Large intestine (tissue), 12 donors: ENCODE measurements around the gene RBM39. TPM values are rescaled to one million over a fixed set of nuclear protein-coding genes. Genes with fewer than 3 reads are reported as not detected.
"Not testable (repeated sequence)": the region's sequence is repeated elsewhere in the genome, so short reads cannot be mapped to it uniquely, and the experiment has no call there.

Source experiments
- DNase-seq, 2 donors: peaks; one replicate each; pipeline versions ENCODE4 v3.0.0 to v3.0.0-alpha.2; 2013
- H3K27ac ChIP-seq: one replicate; pipeline ENCODE4 v1.5.1; 2013; ENCODE audit warnings: low read length
- H3K27me3 ChIP-seq: 2 replicates; pipeline ENCODE4 v1.6.1; 2013; ENCODE audit warnings: low read length; ENCODE audit not compliant: control insufficient read depth, insufficient read depth
- H3K36me3 ChIP-seq: 2 replicates; pipeline ENCODE4 v1.6.1; 2013; ENCODE audit warnings: low read length; ENCODE audit not compliant: control insufficient read depth, insufficient read depth
- H3K4me1 ChIP-seq: one replicate; pipeline ENCODE4 v1.6.1; 2013; ENCODE audit warnings: low read length; ENCODE audit not compliant: control insufficient read depth, insufficient read depth
- H3K4me3 ChIP-seq: one replicate; pipeline ENCODE4 v1.5.1; 2013; ENCODE audit warnings: low read length
- H3K9me3 ChIP-seq: one replicate; pipeline ENCODE4 v1.6.1; 2013; ENCODE audit warnings: mild to moderate bottlenecking, low read depth, low read length, moderate library complexity; ENCODE audit not compliant: control insufficient read depth
- WGBS: methylation state at CpG from one replicate; pipeline ENCODE4 v1.1.5; 2013; ENCODE audit warnings: low lambda C conversion rate; ENCODE audit not compliant: insufficient coverage; 5-methylcytosine and 5-hydroxymethylcytosine counted together
- long read RNA-seq, 11 donors: transcript quantifications; one replicate each; lab custom pipeline, GENCODE V29; 2026
- polyA plus RNA-seq: library from polyadenylated mRNA; unstranded; fragments of 120-200 nt; gene quantifications from one replicate; pipeline ENCODE4 v1.2.1, GENCODE V29; 2013

RBM39 gene
- 429 TPM for polyA plus RNA-seq
- long read RNA-seq, donor 1, transcript RBM39-201 (17 exons, 2,488 nt) = minor isoform, 6 of 87 reads
- long read RNA-seq, donor 1, transcript RBM39-240 (6 exons, 759 nt) = major isoform, 19 of 87 reads
- long read RNA-seq, donor 1, transcript RBM39-235 (3 exons, 436 nt) = minor isoform, 6 of 87 reads
- long read RNA-seq, donor 1, transcript RBM39-225 (6 exons, 825 nt) = minor isoform, 11 of 87 reads
- long read RNA-seq, donor 1, partial matches to known transcripts = 21 of 87 reads
- long read RNA-seq, donor 1, other reads (novel, unspliced or antisense) = 8 of 87 reads
- long read RNA-seq, donor 2, full-length matches to known transcripts = 92 of 174 reads
- long read RNA-seq, donor 2, partial matches to known transcripts = 82 of 174 reads
- long read RNA-seq, donor 2, other reads (novel, unspliced or antisense) = 0 of 174 reads
- long read RNA-seq, donor 3, full-length matches to known transcripts = 114 of 349 reads
- long read RNA-seq, donor 3, partial matches to known transcripts = 188 of 349 reads
- long read RNA-seq, donor 3, other reads (novel, unspliced or antisense) = 47 of 349 reads
- long read RNA-seq, donor 4, partial matches to known transcripts = 0 of 6 reads
- long read RNA-seq, donor 4, other reads (novel, unspliced or antisense) = 0 of 6 reads
- long read RNA-seq, donor 5, full-length matches to known transcripts = 55 of 66 reads
- long read RNA-seq, donor 5, partial matches to known transcripts = 11 of 66 reads
- long read RNA-seq, donor 5, other reads (novel, unspliced or antisense) = 0 of 66 reads
- long read RNA-seq, donor 6, transcript RBM39-201 (17 exons, 2,488 nt) = major isoform, 14 of 144 reads
- long read RNA-seq, donor 6, transcript RBM39-225 (6 exons, 825 nt) = minor isoform, 13 of 144 reads
- long read RNA-seq, donor 6, transcript RBM39-203 (17 exons, 2,831 nt) = minor isoform, 9 of 144 reads
- long read RNA-seq, donor 6, transcript RBM39-240 (6 exons, 759 nt) = minor isoform, 13 of 144 reads
- long read RNA-seq, donor 6, partial matches to known transcripts = 63 of 144 reads
- long read RNA-seq, donor 6, other reads (novel, unspliced or antisense) = 7 of 144 reads
- long read RNA-seq, donor 7, transcript RBM39-201 (17 exons, 2,488 nt) = major isoform, 6 of 70 reads
- long read RNA-seq, donor 7, transcript RBM39-222 (3 exons, 861 nt) = minor isoform, 5 of 70 reads
- long read RNA-seq, donor 7, transcript RBM39-240 (6 exons, 759 nt) = minor isoform, 5 of 70 reads
- long read RNA-seq, donor 7, transcript RBM39-225 (6 exons, 825 nt) = minor isoform, 5 of 70 reads
- long read RNA-seq, donor 7, partial matches to known transcripts = 33 of 70 reads
- long read RNA-seq, donor 7, other reads (novel, unspliced or antisense) = 0 of 70 reads
- long read RNA-seq, donor 8, transcript RBM39-241 (4 exons, 632 nt) = major isoform, 15 of 220 reads
- long read RNA-seq, donor 8, transcript RBM39-225 (6 exons, 825 nt) = minor isoform, 13 of 220 reads
- long read RNA-seq, donor 8, transcript RBM39-201 (17 exons, 2,488 nt) = minor isoform, 10 of 220 reads
- long read RNA-seq, donor 8, transcript RBM39-222 (3 exons, 861 nt) = minor isoform, 8 of 220 reads
- long read RNA-seq, donor 8, partial matches to known transcripts = 128 of 220 reads
- long read RNA-seq, donor 8, other reads (novel, unspliced or antisense) = 7 of 220 reads
- long read RNA-seq, donor 9, full-length matches to known transcripts = 93 of 206 reads
- long read RNA-seq, donor 9, partial matches to known transcripts = 113 of 206 reads
- long read RNA-seq, donor 9, other reads (novel, unspliced or antisense) = 0 of 206 reads
- long read RNA-seq, donor 10, full-length matches to known transcripts = 71 of 141 reads
- long read RNA-seq, donor 10, partial matches to known transcripts = 65 of 141 reads
- long read RNA-seq, donor 10, other reads (novel, unspliced or antisense) = 5 of 141 reads
- long read RNA-seq, donor 11, full-length matches to known transcripts = 42 of 69 reads
- long read RNA-seq, donor 11, partial matches to known transcripts = 22 of 69 reads
- long read RNA-seq, donor 11, other reads (novel, unspliced or antisense) = 5 of 69 reads

GRCh38 chr20:35741892-35742740 is at the start of gene RBM39:
Gene RBM39, minus strand, starts transcription at chr20:35742260. Its CDS starts 1,386 bp downstream, at chr20:35740874.
- Histone ChIP-seq H3K9me3 (no peaks in the 10 kb centered on the region), H3K4me3 (peak within 1 kb of the TSS; percentile 92), H3K27ac (peak within 1 kb of the TSS; percentile 99), H3K4me1 (peaks cover 11% of the 10 kb centered on the region), H3K36me3 (peaks cover 27% of the 10 kb centered on the region), H3K27me3 (no peaks in the 10 kb centered on the region)
- DNase-seq = peak; percentile 100
- WGBS = 0% methylated on average over 2 of the region's 66 CpGs

- no peak overlapping the region for H3K27ac ChIP-seq
- peaks cover 5% of the 10 kb centered on the region for H3K36me3 ChIP-seq
- no peak for DNase-seq
- H3K9me3 ChIP-seq = no peaks in the 10 kb centered on the region
- no peak overlapping the region for H3K4me3 ChIP-seq
- H3K27me3 ChIP-seq = no peaks in the 10 kb centered on the region
- no CpG with 5 or more reads among the region's 3 CpGs for WGBS
- no peaks in the 10 kb centered on the region for H3K4me1 ChIP-seq
These were observed 49.8 kb upstream of the RBM39 start for GRCh38 chr20:35791821-35792220.

DNA sequence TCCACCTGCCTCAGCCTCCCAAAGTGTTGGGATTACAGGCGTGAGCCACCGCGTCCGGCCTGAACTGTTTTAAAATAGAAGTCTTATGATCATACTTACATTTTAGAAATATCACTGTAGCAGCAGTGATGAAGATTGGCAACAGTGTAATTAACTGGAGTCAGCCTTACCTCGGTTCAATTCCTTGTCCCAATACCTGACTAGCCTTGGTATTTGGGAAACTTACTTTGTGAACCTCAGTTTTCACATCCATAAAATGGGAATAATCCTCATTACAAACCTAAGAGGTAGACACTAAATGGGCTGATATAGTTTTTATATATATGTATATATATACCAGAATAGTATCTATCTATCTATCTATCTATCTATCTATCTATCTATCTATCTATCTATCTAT is 49.0 kb upstream of the RBM39 start:
- no peak for DNase-seq
- no peak overlapping the region for H3K27ac ChIP-seq
- WGBS = no CpG with 5 or more reads among the region's 5 CpGs
- peaks cover 7% of the 10 kb centered on the region for H3K36me3 ChIP-seq
- H3K4me3 ChIP-seq = no peak overlapping the region
- no peaks in the 10 kb centered on the region for H3K27me3 ChIP-seq
- H3K4me1 ChIP-seq = no peaks in the 10 kb centered on the region
- no peaks in the 10 kb centered on the region for H3K9me3 ChIP-seq

GRCh38 chr20:35788796-35789195 is 46.7 kb upstream of the RBM39 start:
- no peak overlapping the region for H3K4me3 ChIP-seq
- H3K27ac ChIP-seq = no peak overlapping the region
- no peaks in the 10 kb centered on the region for H3K27me3 ChIP-seq
- no peak for DNase-seq
- no CpG with 5 or more reads among the region's 4 CpGs for WGBS
- H3K36me3 ChIP-seq = peaks cover 7% of the 10 kb centered on the region
- H3K4me1 ChIP-seq = no peaks in the 10 kb centered on the region
- H3K9me3 ChIP-seq = no peaks in the 10 kb centered on the region

DNA sequence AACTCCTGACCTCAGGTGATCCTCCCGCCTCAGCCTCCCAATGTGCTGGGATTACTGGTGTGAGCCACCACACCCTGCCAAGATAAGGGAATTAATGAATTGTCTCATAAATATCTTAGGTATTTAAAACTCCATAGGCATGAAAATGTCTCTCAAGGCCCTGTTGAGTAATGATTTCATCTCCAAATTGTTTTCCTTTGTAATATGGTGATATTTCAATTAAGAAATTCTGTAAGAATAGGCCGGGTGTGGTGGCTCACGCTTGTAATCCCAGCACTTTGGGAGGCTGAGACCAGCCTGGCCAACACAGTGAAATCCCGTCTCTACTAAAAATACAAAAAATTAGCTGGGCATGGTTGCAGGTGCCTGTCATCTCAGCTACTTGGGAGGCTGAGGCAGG is 43.5 kb upstream of the RBM39 start:
- WGBS = no CpG with 5 or more reads among the region's 4 CpGs
- H3K27ac ChIP-seq, H3K9me3 ChIP-seq, H3K4me3 ChIP-seq, DNase-seq, H3K4me1 ChIP-seq, H3K27me3 ChIP-seq: not testable (repeated sequence)
- H3K36me3 ChIP-seq = peaks cover 12% of the 10 kb centered on the region

DNA sequence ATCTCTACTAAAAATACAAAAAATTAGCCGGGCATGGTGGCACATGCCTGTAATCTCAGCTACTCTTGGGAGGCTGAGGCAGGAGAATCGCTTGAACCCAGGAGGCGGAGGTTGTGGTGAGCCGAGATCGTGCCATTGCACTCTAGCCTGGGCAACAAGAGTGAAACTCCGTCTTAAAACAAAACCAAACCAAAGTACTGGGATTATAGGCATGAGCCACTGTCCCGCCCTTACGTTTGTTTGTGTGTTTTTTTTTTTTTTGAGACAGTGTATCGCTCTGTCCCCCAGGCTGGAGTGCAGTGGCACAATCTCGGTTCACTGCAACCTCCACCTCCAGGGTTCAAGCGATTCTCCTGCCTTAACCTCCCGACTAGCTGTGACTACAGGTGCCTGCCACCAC is 41.8 kb upstream of the RBM39 start:
- DNase-seq, H3K4me1 ChIP-seq: not testable (repeated sequence)
- 100% methylated on average over 2 of the region's 12 CpGs for WGBS

DNA sequence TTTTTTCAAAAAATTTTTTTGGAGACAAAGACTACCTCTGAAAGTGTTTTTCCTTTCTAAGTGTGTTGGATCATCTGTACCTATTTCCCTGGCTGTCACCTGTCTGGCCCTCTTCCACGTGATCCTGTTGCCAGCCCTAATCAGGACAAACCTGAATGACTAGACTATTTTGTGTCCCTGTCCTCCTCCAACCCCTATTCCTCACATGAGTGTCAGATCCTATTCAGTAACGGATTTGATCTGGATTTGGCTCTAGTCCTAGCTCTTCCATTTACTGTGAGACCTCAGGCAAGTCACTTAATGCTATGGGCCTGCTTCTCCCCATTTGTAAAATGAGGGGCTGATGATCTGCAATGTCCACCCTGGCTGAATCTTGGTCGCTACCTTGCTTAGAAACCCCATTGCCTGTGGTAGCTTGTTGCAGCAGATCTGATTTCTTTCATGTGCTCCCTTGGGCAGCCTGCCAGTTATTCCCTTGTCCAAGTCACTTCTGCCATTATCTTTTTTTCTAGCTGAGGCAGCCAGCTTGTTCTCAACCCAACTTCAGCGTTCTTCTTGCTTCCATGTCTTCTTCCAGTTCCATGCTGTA is 34.5 kb upstream of the RBM39 start:
- peak; percentile 18 to 55 for DNase-seq
- H3K27ac ChIP-seq = no peak overlapping the region
- peaks cover 16% of the 10 kb centered on the region for H3K4me1 ChIP-seq
- H3K27me3 ChIP-seq = no peaks in the 10 kb centered on the region
- 70% methylated on average over 1 of the region's 4 CpGs for WGBS
- no peak overlapping the region for H3K4me3 ChIP-seq
- H3K9me3 ChIP-seq = peaks cover 2% of the 10 kb centered on the region
- H3K36me3 ChIP-seq = peaks cover 6% of the 10 kb centered on the region

More for the DNA sequence above, 41.8 kb upstream of the RBM39 start:
- H3K9me3 ChIP-seq, H3K4me3 ChIP-seq, H3K27ac ChIP-seq, H3K27me3 ChIP-seq: not testable (repeated sequence)
- peaks cover 14% of the 10 kb centered on the region for H3K36me3 ChIP-seq

DNA sequence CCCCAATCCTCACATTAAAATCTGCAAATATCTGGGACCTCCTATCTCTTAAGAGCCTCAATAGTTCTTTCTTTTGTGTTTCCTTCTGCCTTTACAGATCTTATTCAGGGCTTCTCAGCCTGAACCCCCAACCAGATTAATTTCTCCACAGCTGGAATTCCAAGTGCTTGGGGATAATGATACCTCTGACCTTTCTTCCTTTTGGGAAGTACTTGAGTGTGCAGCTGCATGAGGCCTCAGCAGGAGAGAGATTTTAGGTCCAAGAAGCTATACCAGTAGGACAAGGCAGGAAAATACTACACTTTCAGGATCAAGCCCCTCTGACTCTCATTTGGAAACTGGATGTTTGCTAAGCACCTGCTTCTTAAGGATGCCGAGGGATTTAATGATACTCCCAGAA is 32.3 kb upstream of the RBM39 start:
- Histone ChIP-seq H3K9me3 (peaks cover 6% of the 10 kb centered on the region), H3K4me3 (no peak overlapping the region), H3K27me3 (no peaks in the 10 kb centered on the region), H3K36me3 (peaks cover 4% of the 10 kb centered on the region), H3K27ac (no peak overlapping the region), H3K4me1 (peaks cover 21% of the 10 kb centered on the region)
- DNase-seq = no peak
- no CpG with 5 or more reads among the region's 1 CpG for WGBS
